MM.1S (cell line): Measurements from ENCODE around the gene MAD1L1.

ENCODE experiments used
- EZH2 ChIP-seq: fragments of 300-600 bp; sonication (generic); optimal IDR thresholded peaks from 2 replicates; pipeline ENCODE3; 2017; ENCODE audit warnings: low read depth, mild to moderate bottlenecking, antibody characterized with exemption, low read length, mixed read lengths
- EZH2phosphoT487 ChIP-seq: fragments of 300-600 bp; sonication (generic); IDR thresholded peaks from 2 replicates; pipeline ENCODE4 v1.6.1; 2018; ENCODE audit warnings: antibody characterized with exemption, low read length
- TF ChIP-seq, protein P1 (sequence below): fragments of 300-600 bp; sonication (generic); IDR thresholded peaks from 2 replicates; pipeline ENCODE4 v1.5.1; 2016; ENCODE audit warnings: antibody characterized with exemption, low read length, mixed read lengths

DNA sequence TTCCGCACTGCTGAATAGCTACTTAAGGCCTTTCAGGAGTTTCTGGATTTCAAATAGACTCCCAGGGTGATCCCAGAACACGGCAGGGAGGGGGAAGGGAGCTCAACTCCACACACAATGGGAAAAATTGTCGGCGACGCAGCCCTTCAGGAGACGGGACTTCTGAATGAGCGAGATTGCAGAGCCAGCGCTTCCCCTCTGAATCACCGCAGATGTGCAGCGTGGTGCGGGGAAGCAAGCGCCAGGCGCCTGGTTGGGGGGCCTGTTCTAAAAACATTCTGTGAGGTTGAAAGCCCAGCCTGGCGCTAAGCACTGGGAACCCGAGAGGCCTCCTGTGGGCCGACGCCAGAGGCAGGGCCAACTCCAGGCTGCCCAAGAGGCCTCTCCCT, 163.3 kb downstream of the MAD1L1 start:
- TF ChIP-seq, protein P1, sequence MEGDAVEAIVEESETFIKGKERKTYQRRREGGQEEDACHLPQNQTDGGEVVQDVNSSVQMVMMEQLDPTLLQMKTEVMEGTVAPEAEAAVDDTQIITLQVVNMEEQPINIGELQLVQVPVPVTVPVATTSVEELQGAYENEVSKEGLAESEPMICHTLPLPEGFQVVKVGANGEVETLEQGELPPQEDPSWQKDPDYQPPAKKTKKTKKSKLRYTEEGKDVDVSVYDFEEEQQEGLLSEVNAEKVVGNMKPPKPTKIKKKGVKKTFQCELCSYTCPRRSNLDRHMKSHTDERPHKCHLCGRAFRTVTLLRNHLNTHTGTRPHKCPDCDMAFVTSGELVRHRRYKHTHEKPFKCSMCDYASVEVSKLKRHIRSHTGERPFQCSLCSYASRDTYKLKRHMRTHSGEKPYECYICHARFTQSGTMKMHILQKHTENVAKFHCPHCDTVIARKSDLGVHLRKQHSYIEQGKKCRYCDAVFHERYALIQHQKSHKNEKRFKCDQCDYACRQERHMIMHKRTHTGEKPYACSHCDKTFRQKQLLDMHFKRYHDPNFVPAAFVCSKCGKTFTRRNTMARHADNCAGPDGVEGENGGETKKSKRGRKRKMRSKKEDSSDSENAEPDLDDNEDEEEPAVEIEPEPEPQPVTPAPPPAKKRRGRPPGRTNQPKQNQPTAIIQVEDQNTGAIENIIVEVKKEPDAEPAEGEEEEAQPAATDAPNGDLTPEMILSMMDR, result no peak
- no peak for TF ChIP-seq EZH2phosphoT487
- no peak for TF ChIP-seq EZH2
